PC-9 (cell line): ENCODE measurements around the gene SEMA4C. TPM values are rescaled to one million over a fixed set of nuclear protein-coding genes. Genes with fewer than 3 reads are reported as not detected.
A peak's percentile ranks its signal among the peaks of the same experiment; 100 is the strongest.

Experiments used
- BruUV-seq: library from RNA; stranded (reverse); fragments of 400-500 nt; replicated peaks from 2 replicates; lab custom pipeline; 2021; lab: Mats Ljungman, UMichigan
- CTCF ChIA-PET: fragments of 300-600 bp; sonication (Branson Sonifier 250); formaldehyde crosslinking; loops from one replicate; lab custom pipeline; 2022; ENCODE audit warnings: antibody characterized with exemption; lab: Charles Lee
- POLR2A ChIA-PET: fragments of 300-600 bp; sonication (Branson Sonifier 250); formaldehyde crosslinking; loops from one replicate; lab custom pipeline; 2022; ENCODE audit warnings: antibody characterized with exemption; ENCODE audit not compliant: unreplicated experiment; lab: Charles Lee
- DNase-seq, 2 experiments: peaks; one replicate each; pipeline versions ENCODE4 v3.0.0 to v3.0.0-alpha.2; 2015 to 2022; ENCODE audit warnings: mixed read lengths in 1 of 2
- H2AFZ ChIP-seq: fragments of 200-600 bp; sonication (generic); 2 replicates; pipeline ENCODE4 v1.8.1; 2017; ENCODE audit warnings: antibody characterized with exemption
- H3F3A ChIP-seq: fragments of 200-600 bp; sonication (generic); 2 replicates; pipeline ENCODE4 v1.8.1; 2017; ENCODE audit warnings: antibody characterized with exemption, mild to moderate bottlenecking, low read depth; ENCODE audit not compliant: insufficient read depth
- H3K27ac ChIP-seq: fragments of 200-600 bp; sonication (generic); 2 replicates; pipeline ENCODE4 v1.6.1; 2016; ENCODE audit warnings: mixed run types
- H3K27me3 ChIP-seq: fragments of 200-600 bp; sonication (generic); 2 replicates; pipeline ENCODE4 v1.6.1; 2016; ENCODE audit warnings: low read depth, mixed run types; ENCODE audit not compliant: insufficient read depth
- H3K36me3 ChIP-seq: fragments of 200-600 bp; sonication (generic); 2 replicates; pipeline ENCODE4 v1.6.1; 2016; ENCODE audit warnings: low read depth, mixed run types
- H3K4me1 ChIP-seq: fragments of 200-600 bp; sonication (generic); replicated peaks from 2 replicates; pipeline ENCODE4 v1.6.1; 2016; ENCODE audit warnings: mixed run types; ENCODE audit not compliant: insufficient read depth
- H3K4me2 ChIP-seq: fragments of 200-600 bp; sonication (generic); 2 replicates; pipeline ENCODE4 v1.6.1; 2017; ENCODE audit warnings: mixed run types
- H3K4me3 ChIP-seq: fragments of 200-600 bp; sonication (generic); 2 replicates; pipeline ENCODE4 v1.6.1; 2016; ENCODE audit warnings: mixed run types
- H3K79me2 ChIP-seq: fragments of 200-600 bp; sonication (generic); 2 replicates; pipeline ENCODE4 v1.6.1; 2017; ENCODE audit warnings: low read depth, mixed run types
- H3K9me2 ChIP-seq: fragments of 200-600 bp; sonication (generic); 2 replicates; pipeline ENCODE4 v1.8.1; 2017; ENCODE audit warnings: mild to moderate bottlenecking; ENCODE audit not compliant: insufficient read depth
- H3K9me3 ChIP-seq: fragments of 200-600 bp; sonication (generic); 2 replicates; pipeline ENCODE4 v1.8.1; 2016; ENCODE audit warnings: low read depth; ENCODE audit not compliant: insufficient read depth
- H4K20me1 ChIP-seq: fragments of 200-600 bp; sonication (generic); 2 replicates; pipeline ENCODE4 v1.8.1; 2017; ENCODE audit not compliant: insufficient read depth
- EZH2 ChIP-seq: fragments of 200-600 bp; sonication (generic); IDR thresholded peaks from 2 replicates; pipeline ENCODE4 v1.8.0; 2017; ENCODE audit warnings: antibody characterized with exemption, low read depth
- intact Hi-C: fragments of 100-400 bp; cut with micrococcal nuclease; formaldehyde crosslinking; loops from one replicate; pipeline ENCODE4 v1.10.0; 2022; ENCODE audit not compliant: unreplicated experiment
- total RNA-seq: library from RNA; stranded (reverse); gene quantifications from 2 replicates; pipeline ENCODE4 v1.2.3, GENCODE V29; 2021
- TF ChIP-seq, protein P1 (sequence below): fragments of 200-600 bp; sonication (generic); conservative IDR thresholded peaks from 2 replicates; pipeline ENCODE4 v1.6.1; 2017; ENCODE audit warnings: mixed run types, antibody characterized with exemption, mild to moderate bottlenecking, moderate library complexity

Gene SEMA4C
- total RNA-seq, 1 experiment from 2014 or later = 52.8 TPM

DNA sequence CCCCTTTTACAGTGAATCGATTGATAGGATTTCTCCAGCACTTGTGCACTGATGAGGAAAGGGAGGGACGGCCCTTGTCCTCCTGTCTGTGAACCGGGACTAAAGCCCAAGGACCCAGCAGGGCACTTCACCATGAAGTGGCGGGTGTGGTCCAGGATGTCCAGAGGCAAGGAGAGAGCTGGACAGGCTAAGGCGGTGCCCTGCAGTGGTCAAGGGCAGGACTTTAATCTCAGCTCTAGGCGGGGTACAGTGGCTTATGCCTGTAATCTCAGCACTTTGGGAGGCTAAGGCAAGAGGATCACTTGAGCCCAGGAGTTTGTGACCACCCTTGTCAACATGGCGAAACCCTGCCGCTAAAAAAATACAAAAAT lies 28.2 kb upstream of the SEMA4C start:
- no peak overlapping the region for H3K27ac ChIP-seq
- H3K9me3 ChIP-seq = no peaks in the 10 kb centered on the region
- H3K4me2 ChIP-seq = peak overlapping the region; percentile 17
- H3K4me3 ChIP-seq = no peak overlapping the region
- H3K27me3 ChIP-seq = no peaks in the 10 kb centered on the region
- TF ChIP-seq, protein P1, sequence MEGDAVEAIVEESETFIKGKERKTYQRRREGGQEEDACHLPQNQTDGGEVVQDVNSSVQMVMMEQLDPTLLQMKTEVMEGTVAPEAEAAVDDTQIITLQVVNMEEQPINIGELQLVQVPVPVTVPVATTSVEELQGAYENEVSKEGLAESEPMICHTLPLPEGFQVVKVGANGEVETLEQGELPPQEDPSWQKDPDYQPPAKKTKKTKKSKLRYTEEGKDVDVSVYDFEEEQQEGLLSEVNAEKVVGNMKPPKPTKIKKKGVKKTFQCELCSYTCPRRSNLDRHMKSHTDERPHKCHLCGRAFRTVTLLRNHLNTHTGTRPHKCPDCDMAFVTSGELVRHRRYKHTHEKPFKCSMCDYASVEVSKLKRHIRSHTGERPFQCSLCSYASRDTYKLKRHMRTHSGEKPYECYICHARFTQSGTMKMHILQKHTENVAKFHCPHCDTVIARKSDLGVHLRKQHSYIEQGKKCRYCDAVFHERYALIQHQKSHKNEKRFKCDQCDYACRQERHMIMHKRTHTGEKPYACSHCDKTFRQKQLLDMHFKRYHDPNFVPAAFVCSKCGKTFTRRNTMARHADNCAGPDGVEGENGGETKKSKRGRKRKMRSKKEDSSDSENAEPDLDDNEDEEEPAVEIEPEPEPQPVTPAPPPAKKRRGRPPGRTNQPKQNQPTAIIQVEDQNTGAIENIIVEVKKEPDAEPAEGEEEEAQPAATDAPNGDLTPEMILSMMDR = no peak
- no peak for TF ChIP-seq EZH2
- peaks cover 34% of the 10 kb centered on the region for H3F3A ChIP-seq
- H4K20me1 ChIP-seq = no peaks in the 10 kb centered on the region
- intact Hi-C loops = loop anchor here (5.0 kb wide), 2 partner anchors 34 to 41 kb away; partner anchors contain the start of gene ANKRD39
- no peak for DNase-seq
- H3K36me3 ChIP-seq = no peaks in the 10 kb centered on the region
- H3K79me2 ChIP-seq = no peaks in the 10 kb centered on the region
- no peaks in the 10 kb centered on the region for H3K9me2 ChIP-seq
- H2AFZ ChIP-seq = no peak overlapping the region
- CTCF ChIA-PET = interaction anchor here (1.5 kb wide), 1 partner anchor 11 kb away, joined by 3 read pairs; no protein-coding TSS in a partner anchor
- no TSS peak for BruUV-seq
- H3K4me1 ChIP-seq = peaks cover 49% of the 10 kb centered on the region
- POLR2A ChIA-PET = no interaction called here

DNA sequence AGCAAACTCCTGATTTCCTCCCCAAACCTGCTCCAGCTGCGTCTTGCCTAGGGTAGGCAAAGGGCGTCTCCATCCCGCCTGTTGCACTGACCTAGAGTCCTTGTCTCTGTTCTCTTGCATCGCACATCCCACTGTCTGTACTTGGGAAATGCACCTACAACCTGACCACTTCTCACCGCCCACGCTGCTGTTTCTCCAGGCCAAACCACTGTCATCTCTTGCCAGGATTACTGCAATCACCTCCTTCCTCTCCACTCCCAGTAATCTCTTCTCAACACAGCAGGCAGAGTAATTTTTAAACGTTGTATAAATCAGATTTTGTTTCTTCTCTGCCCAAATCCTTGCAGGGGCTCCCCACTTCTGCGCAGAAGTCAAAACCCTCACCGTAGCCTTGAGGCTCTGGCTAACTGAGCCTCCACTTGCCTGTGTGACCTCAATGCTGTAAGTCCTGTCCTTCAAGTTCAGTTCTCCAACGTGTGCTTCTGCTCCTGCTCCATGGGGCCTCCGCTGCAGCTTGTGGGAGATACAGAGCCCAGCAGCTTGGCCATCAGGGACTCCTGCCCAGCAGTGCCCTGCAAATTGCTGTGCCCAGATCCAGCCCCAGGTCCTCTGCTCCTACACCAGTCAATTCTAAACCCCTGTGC lies 27.7 kb upstream of the SEMA4C start:
- H3K27ac ChIP-seq = no peak overlapping the region
- no peaks in the 10 kb centered on the region for H3K27me3 ChIP-seq
- DNase-seq = no peak
- H3F3A ChIP-seq = peaks cover 34% of the 10 kb centered on the region
- H3K36me3 ChIP-seq = no peaks in the 10 kb centered on the region
- no peaks in the 10 kb centered on the region for H4K20me1 ChIP-seq
- BruUV-seq = no TSS peak
- intact Hi-C loops = loop anchor here (5.0 kb wide), 2 partner anchors 35 to 40 kb away; partner anchors contain the start of gene ANKRD39
- no peaks in the 10 kb centered on the region for H3K79me2 ChIP-seq
- no peak overlapping the region for H2AFZ ChIP-seq
- TF ChIP-seq, protein P1 = no peak
- TF ChIP-seq EZH2 = no peak
- H3K9me2 ChIP-seq = no peaks in the 10 kb centered on the region
- H3K9me3 ChIP-seq = no peaks in the 10 kb centered on the region
- H3K4me2 ChIP-seq = peak overlapping the region; percentile 17
- ChIA-PET POLR2A (no interaction called here), CTCF (no interaction called here)
- H3K4me1 ChIP-seq = peaks cover 48% of the 10 kb centered on the region
- H3K4me3 ChIP-seq = no peak overlapping the region

DNA sequence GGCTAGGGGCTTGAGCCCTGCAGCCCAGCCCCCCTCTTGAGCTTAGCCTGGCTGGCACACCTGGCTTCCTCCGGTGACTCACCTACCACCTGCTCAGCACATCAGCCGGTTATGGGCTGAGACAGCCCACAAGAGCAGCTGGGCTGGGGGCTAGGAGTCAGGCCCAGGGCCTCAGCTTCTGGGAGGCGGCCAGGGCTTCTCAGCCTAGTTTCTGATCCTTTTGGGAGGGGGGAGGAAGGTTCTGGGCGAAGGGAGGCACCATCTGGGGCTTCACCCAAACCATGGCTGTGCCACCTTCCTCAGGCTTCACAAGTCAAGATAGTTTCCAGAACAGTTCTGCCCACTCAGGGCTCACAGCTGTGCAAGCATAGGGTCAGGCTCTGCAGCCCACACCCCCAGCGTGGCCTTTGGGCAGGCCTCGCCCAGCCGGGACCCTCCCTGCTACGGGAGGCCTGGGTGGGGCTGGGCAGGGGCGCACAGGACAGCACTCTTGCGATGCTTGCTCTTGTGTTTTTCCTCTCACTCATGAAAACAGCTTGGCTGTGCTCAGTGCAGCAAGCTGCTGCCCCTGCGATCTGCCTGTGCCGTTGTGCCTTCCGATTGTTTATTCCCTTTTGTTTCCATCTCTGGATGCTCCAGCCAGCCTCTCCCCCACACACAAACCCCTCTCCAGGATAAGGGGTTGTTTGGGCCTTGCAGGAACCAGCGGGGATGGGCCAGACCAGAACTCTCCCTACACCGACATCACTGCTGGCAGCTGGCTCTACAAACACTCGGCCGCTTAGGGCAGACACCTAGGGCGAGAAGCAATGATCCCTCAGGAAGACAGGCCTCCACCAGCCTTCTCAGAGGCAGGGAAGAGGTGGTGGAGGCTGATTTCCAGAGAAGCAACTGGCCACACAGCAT lies 26.1 kb upstream of the SEMA4C start:
- Histone ChIP-seq H3K9me2 (no peaks in the 10 kb centered on the region), H3K4me1 (peaks cover 58% of the 10 kb centered on the region), H2AFZ (no peak overlapping the region), H4K20me1 (no peaks in the 10 kb centered on the region), H3K36me3 (no peaks in the 10 kb centered on the region), H3F3A (peaks cover 34% of the 10 kb centered on the region), H3K27ac (0 out of 2 replicates have a peak overlapping the region, but pooled peaks have one; percentile 7), H3K4me3 (no peak overlapping the region), H3K79me2 (no peaks in the 10 kb centered on the region), H3K27me3 (no peaks in the 10 kb centered on the region), H3K4me2 (peak overlapping the region; percentile 49), H3K9me3 (no peaks in the 10 kb centered on the region)
- TF ChIP-seq, protein P1 = no peak
- no peak for TF ChIP-seq EZH2
- ChIA-PET POLR2A (interaction anchor here (0.6 to 0.8 kb wide), 2 partner anchors 18 to 41 kb away, joined by 4 to 6 read pairs; no protein-coding TSS in a partner anchor), CTCF (no interaction called here)
- BruUV-seq = no TSS peak
- intact Hi-C loops = loop anchor here (2.0 to 5.0 kb wide), 3 partner anchors 27 to 39 kb away; partner anchors contain the start of gene ANKRD39
- DNase-seq = peak in 1 of 2 experiments; percentile 80
